Heart left ventricle (tissue), 13 donors: Measurements from ENCODE around the gene BOC.

Experiments used
- CTCF ChIP-seq, 12 donors: fragments of 200-600 bp; sonication (generic) in 4 of 12; IDR thresholded peaks; one replicate each; pipeline versions ENCODE4 v1.5.0 to v1.8.0; 2018 to 2022; ENCODE audit warnings: antibody characterized with exemption in 12 of 12, mild to moderate bottlenecking in 5 of 12
- POLR2A ChIP-seq, 2 donors: fragments of 450-650 bp; IDR thresholded peaks; one replicate each; pipeline ENCODE4 v1.6.1; 2017; ENCODE audit warnings: antibody characterized with exemption in 2 of 2, mild to moderate bottlenecking in 2 of 2, moderate library complexity in 2 of 2
- donor health status: ischemic (EF 13 %, LVEDD 7.1; RV severe dilation, severe dysfunction).
- donor health status: DM: no; HTN: yes; CAD: no.
- donor health status: DM: no; HTN: no; CAD: no.
- donor health status: ischemic (EF 25% LVEDD 6.9; RV normal size, moderate dysfunction).
- donor health status: ischemic (EF 25% LVEDD 5.7; RV mildly dilated, moderate dysfunction).
- donor health status: ischemic (EF 35%, LVEDD 5.7; RV mildly dilated, moderate dysfunction).
- donor health status: nonischemic (EF 11% LVEDD 7.7; RV severe dilation, severe dysfunction).
- donor health status: DM: yes; HTN: yes; CAD: no.
- donor health status: PGD.
- donor health status: ischemic (EF 29% LVEDD 5.4; RV normal size, mild dysfunction).
- donor health status: nonischemic (EF 23%, LVEDD 6.1; RV moderate dilation, normal function).

GRCh38 chr3:113242096-113242581, 30.8 kb downstream of the BOC start:
- TF ChIP-seq CTCF (IDR thresholded peaks at IDR 0.05) = no peak
- TF ChIP-seq POLR2A (IDR thresholded peaks at IDR 0.05) = no peak
